ENCODE data around the gene TIE1. TPM values are rescaled to one million over a fixed set of nuclear protein-coding genes. Genes with fewer than 3 reads are reported as not detected.

The TIE1 gene
- total RNA-seq, 1 donor from 2014 or later, result 0.21 TPM

DNA sequence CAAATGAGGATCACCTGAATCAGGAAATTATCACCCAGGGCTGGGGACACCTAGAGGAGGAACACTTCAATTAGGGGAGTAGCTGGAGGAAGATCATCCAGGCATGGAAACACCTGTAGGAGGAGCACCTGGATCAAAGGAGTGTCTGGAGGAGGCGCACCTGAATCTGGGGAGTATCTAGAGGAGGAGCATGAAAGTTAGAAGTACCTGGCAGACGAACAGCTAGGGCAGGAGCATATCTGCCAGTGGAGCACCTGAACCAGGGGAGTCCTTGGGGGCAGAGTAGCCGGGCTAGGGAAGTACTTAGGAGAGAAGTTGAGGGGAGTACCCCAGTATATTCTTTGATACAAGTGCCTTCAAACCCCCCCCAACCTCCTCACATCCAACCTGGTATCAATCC lies 16.7 kb upstream of the TIE1 start:
- Mint-ChIP-seq H3K4me3 (no peak overlapping the region), H3K9me3 (peaks cover 6% of the 10 kb centered on the region), H3K27ac (no peak overlapping the region), H3K4me1 (peaks cover 20% of the 10 kb centered on the region), H3K27me3 (ENCODE audit: insufficient read depth, low read depth) (peaks cover 10% of the 10 kb centered on the region), H3K36me3 (no peaks in the 10 kb centered on the region)
- H3F3A ChIP-seq (ENCODE audit: low read depth), result no peaks in the 10 kb centered on the region
- peaks cover 13% of the 10 kb centered on the region for H3K4me1 ChIP-seq
- TF ChIP-seq EZH2 (IDR thresholded peaks at IDR 0.05) (no peak), EZH2phosphoT487 (IDR thresholded peaks at IDR 0.05) (no peak)
- TF ChIP-seq, protein P1, sequence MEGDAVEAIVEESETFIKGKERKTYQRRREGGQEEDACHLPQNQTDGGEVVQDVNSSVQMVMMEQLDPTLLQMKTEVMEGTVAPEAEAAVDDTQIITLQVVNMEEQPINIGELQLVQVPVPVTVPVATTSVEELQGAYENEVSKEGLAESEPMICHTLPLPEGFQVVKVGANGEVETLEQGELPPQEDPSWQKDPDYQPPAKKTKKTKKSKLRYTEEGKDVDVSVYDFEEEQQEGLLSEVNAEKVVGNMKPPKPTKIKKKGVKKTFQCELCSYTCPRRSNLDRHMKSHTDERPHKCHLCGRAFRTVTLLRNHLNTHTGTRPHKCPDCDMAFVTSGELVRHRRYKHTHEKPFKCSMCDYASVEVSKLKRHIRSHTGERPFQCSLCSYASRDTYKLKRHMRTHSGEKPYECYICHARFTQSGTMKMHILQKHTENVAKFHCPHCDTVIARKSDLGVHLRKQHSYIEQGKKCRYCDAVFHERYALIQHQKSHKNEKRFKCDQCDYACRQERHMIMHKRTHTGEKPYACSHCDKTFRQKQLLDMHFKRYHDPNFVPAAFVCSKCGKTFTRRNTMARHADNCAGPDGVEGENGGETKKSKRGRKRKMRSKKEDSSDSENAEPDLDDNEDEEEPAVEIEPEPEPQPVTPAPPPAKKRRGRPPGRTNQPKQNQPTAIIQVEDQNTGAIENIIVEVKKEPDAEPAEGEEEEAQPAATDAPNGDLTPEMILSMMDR (IDR thresholded peaks at IDR 0.05), result no peak
- H3K79me2 ChIP-seq (ENCODE audit: low read depth), result no peaks in the 10 kb centered on the region
- no peak for DNase-seq (ENCODE audit: low spot score)
- H3K4me2 ChIP-seq, result no peak overlapping the region
- H3K27ac ChIP-seq, result no peak overlapping the region
- H3K9me3 ChIP-seq (ENCODE audit: low read depth), result no peaks in the 10 kb centered on the region
- H3K27me3 ChIP-seq, result no peaks in the 10 kb centered on the region
- no peaks in the 10 kb centered on the region for H3K36me3 ChIP-seq
- no peak overlapping the region for H3K9ac ChIP-seq
- no peak overlapping the region for H2AFZ ChIP-seq (replicated peaks)
- H4K20me1 ChIP-seq (ENCODE audit: low read depth), result no peaks in the 10 kb centered on the region
- no peak overlapping the region for H3K4me3 ChIP-seq

DNA sequence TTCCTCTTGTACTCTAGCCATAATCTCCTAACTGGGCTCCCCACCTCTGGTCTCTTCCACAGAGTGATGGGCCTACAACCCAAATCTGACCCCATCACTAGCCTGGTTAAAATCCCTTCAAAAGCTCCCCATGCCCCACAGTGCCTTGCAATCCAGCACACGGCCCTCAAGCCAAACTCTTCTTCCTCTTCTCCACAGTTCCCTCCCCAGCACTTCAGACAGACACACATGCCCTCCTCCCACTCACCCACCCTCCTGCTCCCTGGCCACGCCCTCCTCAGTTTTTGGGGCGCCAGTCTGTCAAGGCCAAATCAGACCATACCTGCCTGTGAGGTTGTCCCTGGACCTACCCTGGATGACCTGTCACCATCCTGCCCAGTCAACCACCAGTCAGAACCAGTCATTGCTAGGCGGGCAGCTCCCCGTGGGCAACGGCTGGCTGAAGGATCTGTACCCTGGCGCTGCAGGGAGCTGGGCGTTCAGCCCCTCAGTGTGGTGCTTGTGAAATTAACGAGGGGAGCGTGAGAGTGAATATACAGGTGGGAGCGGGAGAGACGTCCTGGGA lies 16.2 kb upstream of the TIE1 start:
- Histone ChIP-seq H3K9me3 (ENCODE audit: low read depth) (no peaks in the 10 kb centered on the region), H2AFZ (replicated peaks) (no peak overlapping the region), H3K79me2 (ENCODE audit: low read depth) (no peaks in the 10 kb centered on the region), H3K9ac (no peak overlapping the region), H3K36me3 (no peaks in the 10 kb centered on the region), H4K20me1 (ENCODE audit: low read depth) (no peaks in the 10 kb centered on the region), H3K27me3 (no peaks in the 10 kb centered on the region), H3K4me1 (peaks cover 13% of the 10 kb centered on the region), H3F3A (ENCODE audit: low read depth) (no peaks in the 10 kb centered on the region), H3K27ac (no peak overlapping the region), H3K4me3 (no peak overlapping the region), H3K4me2 (no peak overlapping the region)
- TF ChIP-seq EZH2 (IDR thresholded peaks at IDR 0.05), result no peak
- TF ChIP-seq, protein P1 (IDR thresholded peaks at IDR 0.05), result no peak
- TF ChIP-seq EZH2phosphoT487 (IDR thresholded peaks at IDR 0.05), result no peak
- no peaks in the 10 kb centered on the region for H3K36me3 Mint-ChIP-seq
- H3K4me1 Mint-ChIP-seq, result peaks cover 20% of the 10 kb centered on the region
- H3K9me3 Mint-ChIP-seq, result peaks cover 6% of the 10 kb centered on the region
- no peak overlapping the region for H3K4me3 Mint-ChIP-seq
- peaks cover 10% of the 10 kb centered on the region for H3K27me3 Mint-ChIP-seq (ENCODE audit: insufficient read depth, low read depth)
- H3K27ac Mint-ChIP-seq, result peak overlapping the region; percentile 78
- DNase-seq (ENCODE audit: low spot score), result no peak

DNA sequence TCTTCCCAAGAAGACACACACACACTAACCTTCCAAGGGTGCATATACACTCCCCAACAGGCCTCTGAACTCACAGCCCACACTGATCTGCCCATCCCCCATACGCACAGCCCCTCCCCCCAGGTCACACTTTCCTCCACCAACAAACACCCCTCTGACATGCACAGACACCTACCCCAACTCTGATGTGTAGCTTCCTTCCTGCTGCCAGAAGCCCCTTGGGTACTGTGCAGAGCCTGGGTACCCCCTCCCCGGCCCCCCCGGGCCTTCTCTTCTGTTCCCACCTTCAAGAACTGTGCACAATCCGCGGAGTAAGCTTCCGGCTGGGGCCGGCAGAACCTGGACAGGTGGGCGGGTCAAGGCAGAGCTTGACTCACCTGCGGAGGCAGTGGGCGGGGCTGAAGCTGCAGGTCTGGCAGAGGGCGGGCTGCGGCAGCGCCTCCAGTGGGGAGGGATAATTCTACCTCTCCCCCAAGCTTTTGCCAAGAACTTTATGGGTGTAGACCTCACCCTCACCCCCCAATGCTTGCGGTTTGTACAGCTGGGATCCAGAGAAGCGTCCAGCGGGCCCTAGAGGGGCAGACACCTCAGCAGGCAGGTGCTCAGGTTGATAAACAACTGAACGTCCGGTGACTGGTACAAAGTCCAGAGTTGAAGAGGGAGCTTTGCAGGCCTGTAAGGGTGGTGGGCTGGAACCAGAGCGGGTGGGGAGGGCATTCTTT lies 15.4 kb upstream of the TIE1 start, which contains the start of gene C1orf210:
Gene C1orf210, minus strand, starts transcription at position 313 of the 722 bp plus-strand sequence. CDS start 2,311 bp downstream, outside the sequence.
- H3K27ac ChIP-seq, result no peak within 1 kb of the TSS
- H3F3A ChIP-seq (ENCODE audit: low read depth), result no peaks in the 10 kb centered on the region
- no peaks in the 10 kb centered on the region for H3K9me3 ChIP-seq (ENCODE audit: low read depth)
- H3K4me2 ChIP-seq, result peak within 1 kb of the TSS; percentile 61
- Mint-ChIP-seq H3K36me3 (no peaks in the 10 kb centered on the region), H3K4me3 (no peak within 1 kb of the TSS), H3K9me3 (peaks cover 2% of the 10 kb centered on the region), H3K27me3 (ENCODE audit: insufficient read depth, low read depth) (peaks cover 2% of the 10 kb centered on the region), H3K27ac (peak within 1 kb of the TSS; percentile 78), H3K4me1 (peaks cover 17% of the 10 kb centered on the region)
- DNase-seq (ENCODE audit: low spot score), result peak; percentile 34
- H3K79me2 ChIP-seq (ENCODE audit: low read depth), result no peaks in the 10 kb centered on the region
- peak within 1 kb of the TSS; percentile 13 for H2AFZ ChIP-seq (replicated peaks)
- no peaks in the 10 kb centered on the region for H4K20me1 ChIP-seq (ENCODE audit: low read depth)
- peak within 1 kb of the TSS; percentile 7 for H3K4me3 ChIP-seq
- TF ChIP-seq, protein P1 (IDR thresholded peaks at IDR 0.05), result peak; percentile 27
- TF ChIP-seq EZH2phosphoT487 (IDR thresholded peaks at IDR 0.05), result no peak
- H3K36me3 ChIP-seq, result no peaks in the 10 kb centered on the region
- no peak within 1 kb of the TSS for H3K9ac ChIP-seq
- no peaks in the 10 kb centered on the region for H3K27me3 ChIP-seq
- H3K4me1 ChIP-seq, result peaks cover 13% of the 10 kb centered on the region

Data from neural progenitor cell (in vitro differentiated cells).